ENCODE measurements around the gene EDN1.

The EDN1 gene

GRCh38 chr6:12289933-12290820 lies at the start of gene EDN1:
Gene EDN1, plus strand, starts transcription at chr6:12290361. Its CDS starts 269 bp downstream, at chr6:12290630.
- peak; percentile 20 to 78 (median 72) for DNase-seq

GRCh38 chr6:12241493-12242175 lies 48.5 kb upstream of the EDN1 start:
- no peak for DNase-seq

GRCh38 chr6:12243169-12243568 lies 47.0 kb upstream of the EDN1 start:
- no peak for DNase-seq

GRCh38 chr6:12245360-12245759 lies 44.8 kb upstream of the EDN1 start:
- DNase-seq, result no peak

GRCh38 chr6:12245763-12246718 lies 44.1 kb upstream of the EDN1 start:
- peak in 1 of 3 experiments; percentile 51 for DNase-seq

GRCh38 chr6:12246900-12247299 lies 43.3 kb upstream of the EDN1 start:
- DNase-seq, result no peak

GRCh38 chr6:12249541-12250382 lies 40.4 kb upstream of the EDN1 start:
- peak in 1 of 3 experiments; percentile 59 for DNase-seq

- no peak for DNase-seq
Measured at GRCh38 chr6:12250383-12250770, 39.8 kb upstream of the EDN1 start.

- DNase-seq, result no peak
Measured at GRCh38 chr6:12254210-12254609, 36.0 kb upstream of the EDN1 start.

GRCh38 chr6:12258191-12258590 lies 32.0 kb upstream of the EDN1 start:
- DNase-seq, result no peak

GRCh38 chr6:12258591-12259075 lies 31.5 kb upstream of the EDN1 start:
- no peak for DNase-seq

- DNase-seq, result no peak
Measured at GRCh38 chr6:12260458-12261093, 29.6 kb upstream of the EDN1 start.

- no peak for DNase-seq
Measured at GRCh38 chr6:12261502-12261901, 28.7 kb upstream of the EDN1 start.

GRCh38 chr6:12262236-12263061 lies 27.7 kb upstream of the EDN1 start:
- peak in 2 of 3 experiments; percentile 0 to 36 for DNase-seq

GRCh38 chr6:12263403-12263802 lies 26.8 kb upstream of the EDN1 start:
- DNase-seq, result no peak

- no peak for DNase-seq
Measured at GRCh38 chr6:12264671-12265070, 25.5 kb upstream of the EDN1 start.

- DNase-seq, result no peak
Measured at GRCh38 chr6:12265296-12265695, 24.9 kb upstream of the EDN1 start.

- no peak for DNase-seq
Measured at GRCh38 chr6:12265791-12266190, 24.4 kb upstream of the EDN1 start.

GRCh38 chr6:12266571-12266970 lies 23.6 kb upstream of the EDN1 start:
- no peak for DNase-seq

- DNase-seq, result no peak
Measured at GRCh38 chr6:12269110-12269509, 21.1 kb upstream of the EDN1 start.
